Measurements from ENCODE around the gene NAA38. TPM values are rescaled to one million over a fixed set of nuclear protein-coding genes. Genes with fewer than 3 reads are reported as not detected.
"Not testable (repeated sequence)": the region's sequence is repeated elsewhere in the genome, so short reads cannot be mapped to it uniquely, and the experiment has no call there.

Gene NAA38
- polyA plus RNA-seq, 1 donor = 54.2 TPM

DNA sequence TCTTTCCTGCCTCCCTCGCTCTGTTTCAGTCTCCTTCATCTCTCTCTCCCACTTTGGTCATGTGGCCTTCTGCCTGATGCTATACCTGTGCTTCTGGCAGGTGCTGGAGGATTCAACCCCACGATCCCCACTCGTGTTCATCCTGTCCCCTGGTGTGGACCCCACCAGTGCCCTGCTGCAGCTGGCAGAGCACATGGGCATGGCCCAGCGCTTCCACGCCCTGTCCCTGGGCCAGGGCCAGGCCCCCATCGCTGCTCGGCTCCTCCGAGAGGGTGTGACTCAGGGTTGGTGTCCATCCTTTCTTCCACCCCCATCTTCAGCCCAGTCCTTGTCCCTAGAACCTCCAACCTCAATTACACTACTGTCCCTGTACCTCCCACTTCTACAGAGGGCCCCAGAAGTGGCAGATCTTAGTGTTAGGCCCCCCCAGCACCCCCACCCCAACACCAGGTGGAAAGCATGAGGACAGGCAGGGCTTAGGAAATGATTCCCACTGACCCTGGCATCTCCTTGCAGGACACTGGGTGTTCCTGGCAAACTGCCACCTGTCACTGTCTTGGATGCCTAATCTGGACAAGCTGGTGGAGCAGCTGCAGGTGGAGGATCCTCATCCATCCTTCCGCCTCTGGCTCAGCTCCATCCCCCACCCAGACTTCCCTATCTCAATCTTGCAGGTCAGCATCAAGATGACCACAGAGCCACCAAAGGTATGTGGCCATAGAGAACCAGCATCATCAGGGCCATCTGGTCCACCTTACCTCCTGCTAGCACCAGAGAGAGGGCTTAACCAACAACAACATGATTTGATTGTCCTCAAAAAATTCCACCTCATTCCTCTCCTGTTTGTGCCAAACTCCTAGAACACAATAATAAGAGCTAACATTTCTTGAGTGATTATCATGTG, 33.1 kb downstream of the NAA38 start:
- no peak for DNase-seq (ENCODE audit: low read depth)

GRCh38 chr17:7823581-7824001, 33.8 kb downstream of the NAA38 start:
- DNase-seq (ENCODE audit: low read depth) = no peak

GRCh38 chr17:7822126-7822525, 35.2 kb downstream of the NAA38 start:
- DNase-seq (ENCODE audit: low read depth) = no peak

DNA sequence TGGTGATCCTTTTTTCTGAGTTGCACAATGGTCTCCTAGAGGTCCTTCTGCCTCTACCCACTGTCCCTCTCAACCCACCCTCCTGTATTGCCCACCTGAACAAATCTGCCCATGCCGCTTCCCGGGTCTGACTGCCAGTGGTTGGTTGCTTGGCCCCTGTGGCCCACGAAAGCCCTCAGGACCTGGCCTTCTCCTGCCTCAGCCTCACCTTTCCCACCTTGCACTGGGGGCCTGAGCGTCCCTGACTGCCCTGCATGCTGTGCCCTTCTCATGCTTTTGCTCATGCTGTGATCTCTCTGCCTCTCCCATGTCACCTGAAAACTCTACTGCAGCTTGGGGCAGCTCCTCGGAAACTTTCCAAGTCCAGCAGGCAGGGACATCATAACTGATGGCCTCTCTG, 37.1 kb downstream of the NAA38 start:
- DNase-seq (ENCODE audit: low read depth) = no peak

GRCh38 chr17:7818746-7819645, 38.4 kb downstream of the NAA38 start:
- no peak for DNase-seq (ENCODE audit: low read depth)

DNA sequence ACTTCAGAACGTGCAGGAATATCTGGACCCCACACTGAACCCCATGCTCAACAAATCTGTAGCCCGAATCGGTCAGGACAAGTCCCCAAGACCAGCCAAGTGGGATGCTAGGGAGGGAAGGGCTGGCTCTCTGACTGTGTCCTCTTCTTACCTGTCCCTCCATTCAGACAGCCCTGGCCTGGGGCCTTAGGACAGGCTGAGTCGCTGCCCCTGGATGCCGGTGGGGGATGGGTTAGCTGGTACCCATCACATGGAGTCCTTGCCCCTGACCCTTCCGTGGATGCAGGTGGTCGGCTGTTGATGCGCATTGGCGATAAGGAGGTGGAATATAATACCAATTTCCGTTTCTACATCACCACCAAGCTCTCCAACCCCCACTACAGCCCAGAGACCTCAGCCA, 39.3 kb downstream of the NAA38 start:
- DNase-seq (ENCODE audit: low read depth) = no peak

DNA sequence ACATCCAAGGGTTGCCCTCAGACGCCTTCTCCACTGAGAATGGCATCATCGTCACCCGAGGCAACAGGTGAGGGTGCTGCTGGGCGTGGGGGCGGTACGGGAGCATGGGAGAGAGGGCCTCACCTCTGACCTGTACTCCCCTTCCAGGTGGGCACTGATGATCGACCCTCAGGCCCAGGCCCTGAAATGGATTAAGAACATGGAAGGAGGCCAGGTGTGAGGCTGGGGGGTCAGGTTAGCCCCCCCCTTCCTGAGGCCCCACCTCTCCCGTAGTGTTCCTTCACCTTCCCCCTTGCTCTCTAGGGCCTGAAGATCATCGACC, 39.8 kb downstream of the NAA38 start:
- DNase-seq (ENCODE audit: low read depth) = no peak

DNA sequence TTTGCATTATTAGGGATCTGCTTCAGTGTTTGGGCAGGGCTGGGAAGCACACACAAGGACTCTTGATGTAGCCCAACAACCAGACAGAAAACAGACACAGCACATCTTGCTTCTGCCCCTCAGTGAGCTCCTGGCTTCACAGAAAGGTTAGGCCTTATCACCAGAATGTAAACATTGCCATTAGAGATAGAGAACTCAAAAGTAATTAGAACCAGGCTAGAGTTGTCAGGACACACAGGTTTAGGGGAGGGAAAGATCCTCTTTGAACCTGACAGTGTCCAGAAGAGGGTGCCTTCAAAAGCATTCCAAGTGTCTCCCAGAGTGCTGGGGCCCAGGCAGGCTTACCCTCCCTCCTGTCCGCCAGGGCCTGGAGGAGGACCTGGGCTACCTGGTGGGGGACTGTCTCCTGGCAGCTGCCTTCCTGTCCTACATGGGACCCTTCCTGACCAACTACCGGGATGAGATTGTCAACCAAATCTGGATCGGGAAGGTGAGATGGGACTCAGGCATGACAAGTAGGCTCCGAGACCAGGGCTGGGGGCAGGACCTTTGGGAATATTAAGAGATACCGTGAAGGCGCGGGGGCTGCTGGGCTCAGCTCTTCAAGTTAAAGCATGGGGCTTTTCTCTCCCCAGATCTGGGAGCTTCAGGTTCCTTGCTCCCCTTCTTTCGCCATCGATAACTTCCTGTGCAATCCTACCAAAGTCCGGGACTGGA, 40.3 kb downstream of the NAA38 start:
- DNase-seq (ENCODE audit: low read depth) = no peak

GRCh38 chr17:7814969-7815368, 42.4 kb downstream of the NAA38 start:
- no peak for DNase-seq (ENCODE audit: low read depth)

GRCh38 chr17:7811251-7811650, 46.1 kb downstream of the NAA38 start:
- DNase-seq (ENCODE audit: low read depth) = no peak

GRCh38 chr17:7809791-7810343, 47.5 kb downstream of the NAA38 start:
- DNase-seq (ENCODE audit: low read depth) = not testable (repeated sequence)

GRCh38 chr17:7809086-7809790, 48.1 kb downstream of the NAA38 start:
- no peak for DNase-seq (ENCODE audit: low read depth)

DNA sequence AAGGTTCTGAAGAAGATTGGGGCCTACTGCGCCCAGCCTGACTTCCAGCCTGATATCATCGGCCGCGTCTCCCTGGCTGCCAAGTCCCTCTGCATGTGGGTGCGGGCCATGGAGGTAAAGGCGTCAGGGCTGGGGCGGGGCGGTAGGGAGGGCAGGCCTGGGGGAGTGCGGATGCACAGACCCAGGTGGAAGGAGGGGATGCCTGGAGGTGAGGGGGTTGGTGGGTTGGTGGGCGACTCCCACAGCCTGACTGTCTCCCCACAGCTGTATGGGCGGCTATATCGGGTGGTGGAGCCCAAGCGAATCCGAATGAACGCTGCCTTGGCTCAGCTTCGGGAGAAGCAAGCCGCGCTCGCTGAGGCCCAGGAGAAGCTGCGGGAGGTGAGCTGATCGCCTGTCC, 50.2 kb downstream of the NAA38 start:
- DNase-seq (ENCODE audit: low read depth) = no peak

Other genes starting within 250 kb of the NAA38 start
- 38.5 TPM for gene FXR2, start 242.7 kb downstream of the NAA38 start, polyA plus RNA-seq (ENCODE audit: insufficient read length)
- 61.7 TPM for gene SAT2, start 229.7 kb downstream of the NAA38 start, polyA plus RNA-seq (ENCODE audit: insufficient read length)
- 0.51 TPM for gene SHBG, start 227.4 kb downstream of the NAA38 start, polyA plus RNA-seq (ENCODE audit: insufficient read length)
- 33.9 TPM for gene ATP1B2, start 206.6 kb downstream of the NAA38 start, polyA plus RNA-seq (ENCODE audit: insufficient read length)
- 32.3 TPM for gene TP53, start 170.1 kb downstream of the NAA38 start, polyA plus RNA-seq (ENCODE audit: insufficient read length)
- 6.6 TPM for gene WRAP53, start 169.1 kb downstream of the NAA38 start, polyA plus RNA-seq (ENCODE audit: insufficient read length)
- gene EFNB3, start 152.4 kb downstream of the NAA38 start, polyA plus RNA-seq (ENCODE audit: insufficient read length) = 4.4 TPM
- gene DNAH2, start 139.8 kb downstream of the NAA38 start, polyA plus RNA-seq (ENCODE audit: insufficient read length) = 4.3 TPM
- gene KDM6B, start 23.3 kb downstream of the NAA38 start, polyA plus RNA-seq (ENCODE audit: insufficient read length) = 15.4 TPM
- 23.0 TPM for gene TMEM88, start 2.5 kb downstream of the NAA38 start, polyA plus RNA-seq (ENCODE audit: insufficient read length)
- gene CYB5D1, start 444 bp upstream of the NAA38 start, polyA plus RNA-seq (ENCODE audit: insufficient read length) = 7.2 TPM
- gene CHD3, start 31.2 kb upstream of the NAA38 start, polyA plus RNA-seq (ENCODE audit: insufficient read length) = 66.1 TPM
- gene RNF227, start 58.7 kb upstream of the NAA38 start, polyA plus RNA-seq (ENCODE audit: insufficient read length) = 2.5 TPM
- 4.6 TPM for gene KCNAB3, start 72.3 kb upstream of the NAA38 start, polyA plus RNA-seq (ENCODE audit: insufficient read length)
- 86.8 TPM for gene TRAPPC1, start 74.4 kb upstream of the NAA38 start, polyA plus RNA-seq (ENCODE audit: insufficient read length)
- gene CNTROB, start 74.6 kb upstream of the NAA38 start, polyA plus RNA-seq (ENCODE audit: insufficient read length) = 31.0 TPM
- gene GUCY2D, start 145.1 kb upstream of the NAA38 start, polyA plus RNA-seq (ENCODE audit: insufficient read length) = not detected
- 0.59 TPM for gene ALOX15B, start 181.5 kb upstream of the NAA38 start, polyA plus RNA-seq (ENCODE audit: insufficient read length)
- gene ALOX12B, start 230.2 kb upstream of the NAA38 start, polyA plus RNA-seq (ENCODE audit: insufficient read length) = not detected

All from forelimb muscle (tissue), 1 donor.